Choroid plexus epithelial cell (primary cell): Measurements from ENCODE around the gene BTN1A1.

Experiments
- DNase-seq: peaks from one replicate; pipeline ENCODE4 v3.0.0-alpha.2; 2010; ENCODE audit warnings: low read depth
- H3K4me3 ChIP-seq: 2 replicates; pipeline ENCODE4 v1.5.1; 2011; ENCODE audit warnings: low read depth, mild to moderate bottlenecking, control low read depth, low read length, moderate library complexity
- CTCF ChIP-seq: conservative IDR thresholded peaks from 2 replicates; pipeline ENCODE4 v1.5.1; 2011; ENCODE audit warnings: low read depth, mild to moderate bottlenecking, control low read depth, inconsistent platforms, low read length, moderate library complexity

The BTN1A1 gene

DNA sequence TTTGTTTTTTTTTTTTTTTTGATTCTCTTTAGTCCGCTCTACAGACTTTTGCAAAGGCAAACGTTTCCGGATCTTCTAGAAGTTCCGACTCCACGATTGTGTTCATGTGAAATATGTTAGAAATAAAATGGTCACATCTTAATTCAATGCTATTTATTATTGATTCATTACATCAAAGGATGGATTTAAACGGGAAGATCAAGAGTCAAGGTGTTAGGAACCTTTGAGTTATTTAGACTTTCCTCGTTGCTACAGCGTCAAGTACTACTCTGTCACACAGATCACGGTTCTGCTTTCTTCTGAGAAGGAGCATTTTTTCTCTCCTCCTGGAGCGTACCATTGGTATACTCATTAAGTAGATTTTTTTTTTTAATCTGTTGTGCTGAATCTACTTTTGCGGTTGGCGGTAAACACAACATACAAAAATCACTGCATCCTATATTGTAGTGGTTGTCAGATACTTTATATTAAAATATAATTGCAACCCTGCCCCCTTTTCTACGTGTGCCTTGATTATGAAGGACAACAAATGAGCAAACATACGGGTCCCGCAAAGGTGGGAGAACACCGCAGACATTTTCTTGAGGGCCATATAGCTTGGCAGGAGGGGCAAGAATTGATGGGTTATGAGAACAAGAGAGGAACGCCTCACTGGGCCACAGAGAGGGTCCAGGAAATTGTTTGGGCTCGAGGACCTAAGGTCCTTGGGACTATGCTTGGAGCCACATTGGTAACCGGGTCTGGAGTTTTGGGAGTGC lies 55.6 kb downstream of the BTN1A1 start:
- H3K4me3 ChIP-seq = peak overlapping the region; percentile 51
- DNase-seq = peak; percentile 56
- TF ChIP-seq CTCF = no peak

GRCh38 chr6:26556263-26557070 lies 56.4 kb downstream of the BTN1A1 start:
- H3K4me3 ChIP-seq = peak overlapping the region; percentile 51
- peak; percentile 90 for DNase-seq
- no peak for TF ChIP-seq CTCF
